G401.6 (cell line): Measurements from ENCODE around the gene AIPL1.
"Not testable (repeated sequence)": the region's sequence is repeated elsewhere in the genome, so short reads cannot be mapped to it uniquely, and the experiment has no call there.

ENCODE experiments used
- FAIRE-seq: peaks from 2 replicates; lab custom pipeline; 2012; peaks lifted over from hg19 to GRCh38; lab: Jason Lieb, UNC

Gene AIPL1, protein sequence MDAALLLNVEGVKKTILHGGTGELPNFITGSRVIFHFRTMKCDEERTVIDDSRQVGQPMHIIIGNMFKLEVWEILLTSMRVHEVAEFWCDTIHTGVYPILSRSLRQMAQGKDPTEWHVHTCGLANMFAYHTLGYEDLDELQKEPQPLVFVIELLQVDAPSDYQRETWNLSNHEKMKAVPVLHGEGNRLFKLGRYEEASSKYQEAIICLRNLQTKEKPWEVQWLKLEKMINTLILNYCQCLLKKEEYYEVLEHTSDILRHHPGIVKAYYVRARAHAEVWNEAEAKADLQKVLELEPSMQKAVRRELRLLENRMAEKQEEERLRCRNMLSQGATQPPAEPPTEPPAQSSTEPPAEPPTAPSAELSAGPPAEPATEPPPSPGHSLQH

DNA sequence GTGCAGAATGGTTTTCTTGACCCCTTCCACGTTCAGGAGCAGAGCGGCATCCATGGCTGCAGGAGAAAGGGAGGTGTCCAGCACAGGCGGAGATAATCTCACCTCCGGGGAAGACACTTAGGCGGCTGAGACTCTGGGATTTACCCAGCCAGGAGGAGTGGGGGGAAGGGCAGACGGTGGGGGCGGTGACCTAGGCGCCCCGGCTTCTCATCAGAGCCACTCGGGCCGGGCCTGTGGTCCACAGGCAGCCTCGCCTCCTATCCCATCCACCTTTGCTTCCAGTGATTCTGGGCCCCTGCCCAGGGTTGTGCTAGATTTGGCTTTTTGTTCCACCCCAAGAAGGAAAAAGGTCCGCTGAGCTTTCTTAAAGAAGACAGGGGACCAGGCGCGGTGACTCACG, at the start of gene AIPL1:
Gene AIPL1 (minus strand): TSS at position 71 of the 400 bp plus-strand sequence. CDS start 17 bp downstream, at position 54.
- FAIRE-seq = no peak

DNA sequence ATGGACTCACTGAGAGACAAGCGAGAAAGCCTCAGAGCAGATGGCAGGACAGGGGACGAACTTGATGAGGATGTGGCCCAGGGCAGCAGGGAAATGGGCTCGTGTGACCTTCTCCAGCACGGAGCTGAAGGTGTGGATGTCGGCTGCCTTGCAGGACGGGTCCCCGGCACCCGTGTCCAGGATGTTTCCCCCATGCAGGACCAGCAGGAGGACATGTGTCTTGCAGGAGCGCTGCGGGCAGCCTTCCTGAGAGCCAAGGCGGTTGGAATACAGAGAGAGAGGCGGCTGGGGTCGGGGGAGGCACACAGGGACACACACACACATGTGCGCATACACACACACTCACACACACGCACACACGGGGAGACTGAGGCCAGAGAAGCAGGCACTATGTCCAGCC, 48.6 kb upstream of the AIPL1 start:
- FAIRE-seq = no peak

DNA sequence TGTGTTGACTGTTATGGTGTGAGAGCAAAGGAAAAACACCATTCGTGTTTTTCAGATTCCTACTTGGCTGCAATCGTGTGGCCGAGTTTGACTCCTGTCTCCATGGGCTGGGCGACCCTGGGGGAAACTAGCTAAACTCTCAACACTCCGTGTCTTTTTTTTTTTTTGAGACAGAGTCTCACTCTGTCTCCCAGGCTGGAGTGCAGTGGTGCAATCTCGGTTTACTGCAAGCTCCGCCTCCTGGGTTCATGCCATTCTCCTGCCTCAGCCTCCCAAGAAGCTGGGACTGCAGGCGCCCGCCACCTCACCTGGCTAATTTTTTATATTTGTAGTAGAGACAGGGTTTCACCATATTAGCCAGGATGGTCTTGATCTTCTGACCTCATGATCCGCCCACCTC, 47.9 kb upstream of the AIPL1 start:
- FAIRE-seq = not testable (repeated sequence)

DNA sequence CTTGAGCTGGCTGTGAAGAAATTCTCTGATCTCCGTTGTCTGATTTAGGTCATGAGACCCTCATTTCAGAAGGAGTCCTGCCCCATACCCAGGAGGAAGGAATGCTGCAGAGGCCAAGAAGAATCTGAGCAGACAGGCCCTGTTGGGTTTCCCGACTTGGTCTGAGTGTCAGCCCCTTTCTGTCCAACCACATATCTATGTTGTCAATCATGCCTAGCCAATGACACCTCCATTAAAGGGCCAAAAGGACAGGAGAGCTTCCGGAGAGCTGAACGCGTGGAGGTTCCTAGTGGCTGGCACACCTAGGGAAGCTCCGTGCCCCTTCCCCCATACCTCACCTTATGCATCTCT, 47.2 kb upstream of the AIPL1 start:
- FAIRE-seq = no peak

DNA sequence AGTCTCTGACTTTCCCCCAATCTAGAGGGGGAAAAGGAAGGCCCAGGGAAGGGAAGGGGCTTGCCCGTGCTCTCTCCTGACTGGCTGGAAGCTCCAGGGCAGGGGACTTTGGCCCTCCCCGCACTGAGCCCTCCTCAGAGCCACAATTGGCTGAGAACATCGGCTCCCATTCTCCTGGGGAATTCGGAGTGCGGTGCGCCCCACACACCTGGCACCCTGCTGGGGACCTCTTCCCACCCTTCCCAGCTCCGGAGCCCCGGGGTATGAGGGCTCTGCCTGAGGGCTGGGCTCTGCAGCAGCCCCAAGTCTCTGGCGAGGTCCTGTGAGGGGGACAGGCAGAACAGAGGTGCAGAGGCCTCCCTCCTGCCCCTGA, 45.4 kb upstream of the AIPL1 start:
- no peak for FAIRE-seq

DNA sequence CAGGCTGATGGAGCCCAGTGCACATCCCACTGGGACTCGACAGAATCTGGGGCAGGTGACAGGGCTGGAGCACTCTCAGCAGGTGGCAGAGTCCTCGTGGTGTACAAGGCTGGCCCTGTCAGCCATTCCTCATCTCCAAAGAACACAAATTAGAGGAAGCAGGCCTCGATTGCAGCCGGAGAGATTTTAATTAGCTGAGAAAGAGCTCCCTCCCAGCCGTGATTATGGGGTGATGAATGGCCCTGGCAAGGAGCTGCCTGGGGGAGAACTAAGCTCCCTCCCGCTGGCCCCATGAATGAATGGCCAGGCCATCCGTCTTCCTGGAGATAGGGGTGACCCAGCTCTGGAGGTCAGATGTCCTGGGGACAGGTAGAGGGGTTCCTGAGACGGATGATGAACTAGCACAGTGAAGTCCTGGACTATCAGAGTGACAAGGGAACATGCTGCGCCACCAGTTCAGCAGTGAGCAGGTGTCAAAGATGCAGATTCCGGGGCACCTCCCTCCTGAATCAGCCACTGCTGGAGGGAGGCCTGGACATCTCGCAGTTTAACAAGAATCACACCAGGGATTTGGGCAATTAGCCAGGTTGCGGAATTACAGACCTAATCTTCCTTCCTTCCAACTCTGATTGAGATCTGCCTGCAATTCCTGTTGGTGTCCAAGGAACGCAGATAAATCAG, 44.8 kb upstream of the AIPL1 start:
- no peak for FAIRE-seq

DNA sequence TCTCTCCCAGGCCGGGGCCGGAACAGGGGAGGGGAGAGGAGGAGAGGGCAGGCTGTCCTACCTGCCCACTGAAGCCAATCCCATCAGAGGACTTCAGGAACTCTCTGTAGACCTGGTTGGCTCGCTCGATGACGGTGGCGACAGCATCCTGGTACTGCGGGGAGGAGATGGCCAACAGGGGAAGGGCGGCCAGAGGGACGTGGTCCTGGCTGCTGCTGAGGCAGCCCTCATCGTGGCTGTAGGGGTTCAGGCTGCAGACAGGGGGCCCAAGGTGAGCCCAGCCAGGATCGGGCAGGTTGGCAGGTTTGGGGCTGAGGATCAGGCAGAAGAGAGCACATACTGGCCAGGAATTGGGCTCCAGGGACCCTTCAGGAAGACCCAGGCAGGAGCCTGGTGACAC, 43.6 kb upstream of the AIPL1 start:
- no peak for FAIRE-seq

DNA sequence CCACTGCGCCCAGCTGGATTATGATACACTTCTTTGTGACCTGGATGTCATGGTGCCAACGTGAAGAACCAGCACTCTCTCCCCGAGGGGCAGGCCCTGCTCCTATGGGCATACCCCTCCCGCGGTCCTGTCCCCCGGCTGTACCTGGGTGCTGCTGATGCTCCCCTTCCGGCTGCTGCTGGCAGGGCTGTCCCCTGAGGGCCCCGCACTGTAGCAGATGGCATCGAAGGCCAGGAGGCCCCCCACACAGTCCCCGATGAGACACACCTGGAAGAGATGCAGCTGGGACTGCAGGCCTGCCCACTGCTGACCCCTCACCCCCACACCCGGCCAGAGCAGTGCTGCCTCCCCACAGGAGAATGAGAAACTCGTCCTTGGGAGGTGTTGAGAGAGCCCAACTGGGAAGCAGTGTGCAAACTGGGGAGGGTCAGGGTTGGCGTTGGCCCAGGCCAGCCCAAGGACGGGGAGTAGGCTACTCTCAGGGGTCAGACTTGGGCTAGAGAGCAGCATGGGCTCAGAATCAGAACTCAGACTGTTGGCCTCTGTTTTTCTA, 43.0 kb upstream of the AIPL1 start:
- no peak for FAIRE-seq

DNA sequence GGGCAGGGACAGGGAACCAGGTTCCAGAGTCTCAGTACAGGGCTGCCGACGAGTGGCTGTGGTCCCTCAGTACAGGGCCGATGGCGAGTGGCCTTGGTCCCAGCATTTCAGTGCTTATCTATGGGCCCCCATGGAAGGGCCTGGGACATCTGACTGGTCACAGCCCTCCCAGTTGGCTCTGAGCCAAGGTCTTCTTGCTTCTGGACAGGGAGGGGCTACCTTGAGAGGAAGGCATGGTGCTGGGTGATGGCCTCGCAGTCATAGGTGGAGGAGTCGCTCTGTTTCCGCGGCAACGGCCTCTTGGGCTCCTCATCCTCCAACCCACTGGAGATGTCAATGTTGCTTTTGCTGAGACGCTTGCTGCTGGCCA, 41.9 kb upstream of the AIPL1 start:
- FAIRE-seq = no peak

DNA sequence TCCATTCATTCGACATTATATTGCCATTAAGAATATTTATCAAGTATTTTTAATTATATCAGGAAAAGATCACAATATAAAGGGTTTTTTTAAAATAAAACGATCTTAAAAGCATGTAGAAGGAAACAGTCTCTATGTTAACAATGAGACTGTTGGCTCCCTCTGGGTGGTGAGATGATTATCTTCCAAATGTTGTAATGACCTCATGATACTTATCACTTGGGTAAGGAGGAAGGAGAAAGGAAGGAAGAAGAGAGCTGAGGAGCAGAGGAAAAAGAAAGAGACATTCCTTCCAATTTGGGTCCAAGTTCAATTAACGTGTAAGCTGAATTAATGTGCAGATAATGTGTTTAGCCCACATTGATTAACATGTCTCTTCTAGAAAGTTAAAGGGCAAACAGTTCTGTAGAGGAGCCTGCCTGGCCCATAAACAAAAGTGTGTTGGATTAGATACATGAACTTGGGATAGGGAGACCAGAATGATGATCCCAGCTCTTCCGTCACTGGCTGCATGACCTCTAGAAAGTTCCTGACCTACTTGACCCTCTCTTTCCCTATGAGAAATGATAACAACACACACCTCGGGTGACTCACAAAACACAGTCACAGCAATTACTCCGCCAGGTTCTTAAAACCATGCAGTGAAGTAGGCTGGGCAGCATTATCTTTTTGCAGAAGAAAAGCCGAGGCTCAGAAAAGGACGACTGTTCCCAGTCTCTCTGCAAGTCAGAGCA, 41.3 kb upstream of the AIPL1 start:
- FAIRE-seq = no peak

DNA sequence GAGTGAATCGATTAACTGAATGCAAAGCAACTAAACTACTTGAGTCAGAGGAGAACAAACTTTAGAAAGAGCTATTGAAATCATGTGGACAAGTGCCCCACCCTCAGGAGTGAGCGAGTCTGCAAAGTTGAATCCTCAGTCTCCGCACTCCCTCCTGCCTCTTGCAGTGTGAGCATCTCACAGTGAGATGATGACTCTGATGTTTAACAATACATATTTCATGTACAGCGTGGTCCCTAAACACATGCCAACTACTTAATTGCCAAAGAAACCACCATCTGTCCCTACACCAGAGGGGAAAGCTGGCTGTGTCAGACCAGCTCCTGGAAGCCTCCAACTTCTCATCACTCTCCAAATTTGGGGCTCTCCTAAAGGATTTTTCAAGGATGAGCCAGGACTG, 40.5 kb upstream of the AIPL1 start:
- FAIRE-seq = no peak

DNA sequence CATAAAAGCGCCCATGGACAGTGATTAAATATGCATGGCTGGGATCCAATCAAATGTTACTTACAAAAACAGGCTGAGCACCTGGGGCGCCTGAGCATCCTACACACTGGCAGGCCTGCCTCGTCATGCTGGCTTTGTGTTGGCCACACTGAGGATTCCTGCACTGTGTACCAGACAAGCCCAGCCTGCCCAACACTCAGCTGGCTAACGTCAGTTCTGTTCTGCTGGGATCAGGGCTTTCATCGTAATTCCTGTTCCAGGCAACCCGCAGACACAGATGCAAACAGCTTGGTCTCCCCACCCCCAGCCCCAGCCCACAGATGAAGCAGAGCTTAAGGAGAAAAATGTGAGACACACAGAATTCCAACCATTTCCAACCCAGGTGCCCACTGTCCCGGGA, 40.0 kb upstream of the AIPL1 start:
- no peak for FAIRE-seq

DNA sequence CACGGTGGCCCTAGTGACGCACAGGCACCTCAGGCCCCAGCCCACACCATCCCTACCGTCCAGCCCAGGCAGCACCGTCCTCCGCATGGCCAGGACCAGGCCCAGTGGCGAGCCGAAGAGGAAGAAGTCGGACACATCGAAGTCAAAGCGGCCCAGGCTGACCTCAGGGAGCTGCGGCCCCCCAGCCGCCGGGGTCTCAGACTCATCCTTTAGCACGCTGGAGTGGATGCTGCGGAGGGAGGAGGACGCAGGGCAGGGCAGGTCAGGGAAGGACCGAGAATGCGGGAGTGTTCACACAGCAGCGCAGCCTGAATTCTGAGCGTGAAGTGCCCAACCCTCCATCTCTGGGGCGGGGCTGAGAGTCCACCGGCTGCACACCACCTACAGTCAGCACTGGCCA, 39.5 kb upstream of the AIPL1 start:
- no peak for FAIRE-seq

DNA sequence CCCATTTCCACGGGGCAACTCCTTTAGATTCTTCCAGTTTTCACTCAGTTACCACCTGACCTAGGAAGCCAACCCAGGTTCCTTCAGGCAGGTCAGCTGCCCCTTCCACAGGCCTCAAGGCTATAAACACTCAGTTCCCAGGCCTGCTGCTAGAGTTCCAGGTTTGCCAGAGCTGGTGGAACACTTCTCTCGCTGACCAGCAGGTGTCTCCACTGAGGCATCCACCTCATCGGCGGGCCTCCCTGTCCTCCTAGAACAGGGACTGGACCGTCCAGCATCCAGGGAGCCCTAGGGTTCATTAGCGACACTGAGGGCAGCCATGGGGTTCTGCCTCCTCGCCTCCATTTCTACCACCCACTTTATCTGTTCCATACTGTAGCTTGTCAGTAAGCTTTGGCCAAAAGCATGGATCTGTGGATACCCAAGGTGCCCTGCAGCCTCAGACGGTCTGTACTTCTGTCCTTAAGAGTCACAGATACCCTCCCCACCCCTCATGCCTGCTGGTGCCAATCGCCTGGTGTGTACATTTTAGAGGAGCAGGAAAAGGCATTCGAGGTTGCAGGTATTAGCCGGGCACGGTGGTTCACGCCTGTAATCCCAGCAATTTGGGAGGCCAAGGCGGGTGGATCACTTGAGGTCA, 38.3 kb upstream of the AIPL1 start:
- FAIRE-seq = no peak

DNA sequence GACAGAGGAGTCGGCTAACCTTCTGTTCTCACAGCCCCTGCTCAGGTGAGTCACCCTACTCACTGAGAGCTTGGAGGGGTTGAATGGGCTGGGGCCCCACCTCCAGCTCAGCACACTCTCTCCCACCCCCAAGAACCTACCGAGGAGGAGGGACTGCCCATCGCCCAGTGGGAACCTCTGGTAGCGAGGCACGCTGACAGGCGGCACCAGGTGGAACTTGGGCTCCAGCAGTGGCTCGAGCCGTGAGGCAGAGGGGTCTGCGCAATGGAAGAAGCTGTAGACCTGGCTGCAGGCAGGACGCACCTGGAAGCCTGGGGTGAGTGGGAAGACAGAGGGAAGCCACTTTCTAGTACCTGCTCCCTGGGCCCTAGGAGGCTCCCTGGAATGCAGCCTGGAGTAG, 37.6 kb upstream of the AIPL1 start:
- FAIRE-seq = no peak

DNA sequence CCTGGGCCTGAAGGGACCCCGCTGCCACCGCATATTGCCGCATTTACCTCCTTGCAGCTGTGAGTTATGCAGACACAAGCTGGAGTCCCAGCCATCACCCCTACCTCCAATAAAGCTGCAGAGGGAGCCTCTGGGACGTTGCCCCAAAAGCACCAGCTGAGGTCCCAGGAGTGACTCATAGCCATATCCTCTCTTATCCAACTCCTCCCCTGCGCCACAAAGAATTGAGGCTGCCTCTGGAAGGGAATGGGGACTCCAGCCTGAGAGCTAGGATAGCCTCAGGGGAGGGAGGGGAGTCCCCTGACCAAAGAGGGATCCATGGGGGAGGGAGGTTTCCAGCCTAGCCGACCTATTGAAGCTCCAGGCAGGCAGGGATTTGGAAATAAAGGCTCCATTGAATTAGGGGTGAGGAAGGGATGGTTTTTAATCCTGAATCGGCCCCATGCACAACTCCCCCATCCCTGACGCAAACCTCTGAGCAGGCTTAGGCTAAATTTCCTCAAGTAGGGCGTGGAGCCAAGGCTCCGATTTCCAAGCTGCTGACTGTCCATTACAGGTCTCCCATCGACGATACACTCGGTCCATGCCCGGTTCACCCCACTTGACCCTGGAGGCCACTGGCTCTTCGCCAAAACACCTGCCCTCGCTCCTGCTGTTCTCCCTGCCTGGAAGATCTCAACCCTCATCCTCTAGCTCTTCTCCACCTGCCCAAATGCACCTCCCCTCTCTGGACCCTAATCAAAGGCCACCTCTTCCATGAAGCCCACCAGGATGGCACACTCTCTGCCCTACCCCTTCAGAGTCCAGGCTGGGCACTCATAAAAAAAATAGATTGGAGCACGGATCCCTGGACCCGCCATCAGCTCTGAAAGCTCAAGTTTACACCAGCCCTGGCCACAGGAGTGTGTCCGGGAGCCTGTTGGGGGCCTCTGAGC, 36.9 kb upstream of the AIPL1 start:
- FAIRE-seq = no peak

DNA sequence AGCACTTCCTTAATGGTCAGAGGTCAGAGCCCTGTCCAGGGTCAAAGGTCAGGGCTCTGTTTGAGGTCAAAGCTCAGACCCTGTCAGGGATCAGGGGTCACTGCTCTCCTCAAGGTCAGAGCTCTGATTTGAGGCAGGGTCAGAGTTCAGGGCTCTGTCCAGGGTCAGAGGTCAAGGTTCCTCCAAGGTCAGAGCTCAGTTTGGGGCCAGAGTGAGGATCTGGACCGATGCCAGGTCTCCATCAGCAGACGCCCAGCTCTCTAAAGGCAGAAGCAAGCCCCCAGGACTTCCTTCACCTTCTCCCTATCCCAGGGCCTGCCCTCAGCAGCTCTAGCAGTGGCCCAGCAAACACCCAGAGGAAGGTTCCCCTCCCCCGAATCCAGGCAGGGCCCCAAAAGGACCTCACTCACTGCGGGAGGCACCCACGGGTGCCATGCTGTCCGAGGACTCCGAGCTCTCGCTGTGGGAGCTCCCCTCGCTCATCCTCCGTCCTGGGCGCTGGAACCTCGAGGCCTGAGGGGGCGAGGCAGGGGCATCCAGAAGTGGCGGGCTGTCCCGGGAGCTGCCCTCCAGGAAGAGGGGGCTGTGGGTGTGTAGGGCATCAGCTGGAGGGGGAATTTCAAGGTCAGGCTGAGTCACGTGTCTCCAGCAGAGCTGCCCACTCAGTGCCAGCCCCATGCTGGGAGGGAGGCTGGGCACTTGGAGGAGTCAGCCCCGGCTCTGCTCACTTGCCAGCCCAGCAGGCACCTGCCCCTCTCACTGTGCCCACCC, 36.0 kb upstream of the AIPL1 start:
- FAIRE-seq = no peak

DNA sequence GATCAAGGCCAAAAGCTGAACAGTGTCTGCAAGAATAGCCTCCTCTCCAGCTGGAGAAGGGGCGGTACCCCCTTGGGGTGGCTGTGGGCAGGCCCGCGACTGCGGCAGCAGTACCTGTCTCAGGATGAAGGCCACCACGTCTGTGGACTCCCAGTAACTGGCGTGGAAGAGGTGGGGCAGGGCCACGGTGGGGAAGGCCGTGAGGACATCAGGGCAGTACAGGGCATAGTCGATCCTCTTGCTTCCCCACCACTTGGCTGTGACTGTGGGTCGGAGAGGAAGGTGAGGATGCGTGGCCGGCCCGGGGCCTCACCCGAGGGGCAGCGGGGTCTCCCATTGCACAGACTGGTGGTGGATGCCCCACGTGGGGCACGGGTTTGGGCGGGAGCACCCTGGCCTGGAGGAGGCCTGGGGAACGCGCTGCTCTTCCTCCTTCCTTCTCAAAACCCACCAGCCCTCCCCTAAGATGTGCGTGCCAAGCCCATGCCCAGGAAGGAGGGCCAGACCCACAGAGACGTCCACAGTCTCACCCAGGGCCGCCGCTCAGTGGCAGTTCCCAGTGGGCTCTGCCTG, 35.3 kb upstream of the AIPL1 start:
- no peak for FAIRE-seq

DNA sequence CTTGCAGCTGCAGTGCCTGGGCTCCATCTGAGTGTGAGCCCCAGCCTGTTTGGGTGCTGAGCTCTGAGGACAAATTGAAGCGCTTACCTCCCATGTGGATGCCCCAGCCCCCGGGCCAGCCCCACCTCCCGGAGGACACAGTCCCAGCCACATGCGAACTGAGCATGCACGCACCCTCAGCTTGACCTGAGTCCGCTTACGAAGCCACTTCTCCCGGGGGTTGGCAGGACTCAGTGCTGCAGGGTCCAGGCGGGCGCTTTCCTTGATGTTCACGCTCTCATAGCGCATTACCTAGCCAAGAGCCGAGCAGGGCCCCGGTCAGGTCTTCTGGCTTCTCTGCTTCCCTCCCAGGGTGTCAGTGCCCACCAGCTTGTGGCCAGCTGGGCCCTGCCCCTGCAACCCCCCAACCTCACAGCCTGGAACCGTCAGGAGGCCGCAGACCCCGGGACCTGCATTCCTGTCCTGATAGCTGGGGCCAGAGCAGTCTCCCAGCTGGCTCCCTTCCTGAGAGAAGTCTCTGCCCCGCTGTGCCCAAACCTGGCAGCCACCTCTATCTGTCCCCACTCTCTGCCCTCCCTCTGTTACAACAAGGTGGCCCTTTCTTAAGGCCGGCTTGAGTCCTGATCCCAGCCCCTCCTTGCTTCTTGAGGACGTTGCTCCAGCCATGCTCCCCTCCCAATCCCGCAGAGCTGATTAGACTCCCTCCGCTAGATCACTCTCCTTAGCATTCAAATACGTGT, 33.3 kb upstream of the AIPL1 start:
- FAIRE-seq = no peak

DNA sequence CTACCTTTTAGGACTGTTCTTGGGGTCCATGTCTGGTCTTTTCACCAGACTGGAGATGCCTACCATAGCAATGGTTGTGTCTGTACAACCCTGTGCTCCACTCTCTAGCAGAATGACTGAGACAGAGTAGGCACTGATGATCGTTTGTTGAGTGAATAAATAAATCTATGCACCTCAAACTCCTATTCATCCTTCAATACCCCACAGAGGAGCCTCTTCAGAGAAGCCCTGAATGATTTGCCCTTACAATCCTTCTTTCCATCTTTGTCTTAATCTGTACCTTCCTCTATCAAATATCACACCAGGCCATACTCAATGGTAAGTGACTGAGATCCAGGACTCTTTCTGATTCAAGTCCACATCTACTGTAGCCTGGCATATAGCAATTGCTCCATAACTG, 32.6 kb upstream of the AIPL1 start:
- no peak for FAIRE-seq
